ENCODE measurements around the gene PAWR. TPM values are rescaled to one million over a fixed set of nuclear protein-coding genes. Genes with fewer than 3 reads are reported as not detected.

Gene PAWR
- total and polyA plus RNA-seq, 8 donors = 51.0 to 86.2 (median 68.3) TPM

DNA sequence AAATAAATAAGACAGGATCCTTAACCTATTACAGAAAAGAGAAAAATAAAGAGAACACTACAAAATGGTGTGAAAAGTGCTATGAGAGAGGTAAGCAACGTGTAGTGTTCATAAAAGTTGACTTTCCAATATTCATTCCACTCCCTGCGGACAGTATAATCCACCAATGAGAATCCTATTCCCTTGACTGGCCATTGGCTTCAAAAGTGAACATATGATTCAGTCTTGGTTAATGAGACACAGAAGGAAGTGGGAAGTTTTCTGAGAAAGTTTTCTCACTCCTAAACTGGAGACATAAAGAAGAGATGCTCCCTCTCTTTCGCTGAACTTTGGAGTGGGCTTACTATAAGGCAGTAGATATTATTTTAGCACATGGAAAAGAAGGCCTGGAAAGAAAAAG lies 153.1 kb downstream of the PAWR start:
- H3K36me3 ChIP-seq = no peaks in the 10 kb centered on the region
- H3K9me3 ChIP-seq = no peaks in the 10 kb centered on the region
- intact Hi-C loops (cut with DNase I) = no loop called here
- TF ChIP-seq, protein P1, sequence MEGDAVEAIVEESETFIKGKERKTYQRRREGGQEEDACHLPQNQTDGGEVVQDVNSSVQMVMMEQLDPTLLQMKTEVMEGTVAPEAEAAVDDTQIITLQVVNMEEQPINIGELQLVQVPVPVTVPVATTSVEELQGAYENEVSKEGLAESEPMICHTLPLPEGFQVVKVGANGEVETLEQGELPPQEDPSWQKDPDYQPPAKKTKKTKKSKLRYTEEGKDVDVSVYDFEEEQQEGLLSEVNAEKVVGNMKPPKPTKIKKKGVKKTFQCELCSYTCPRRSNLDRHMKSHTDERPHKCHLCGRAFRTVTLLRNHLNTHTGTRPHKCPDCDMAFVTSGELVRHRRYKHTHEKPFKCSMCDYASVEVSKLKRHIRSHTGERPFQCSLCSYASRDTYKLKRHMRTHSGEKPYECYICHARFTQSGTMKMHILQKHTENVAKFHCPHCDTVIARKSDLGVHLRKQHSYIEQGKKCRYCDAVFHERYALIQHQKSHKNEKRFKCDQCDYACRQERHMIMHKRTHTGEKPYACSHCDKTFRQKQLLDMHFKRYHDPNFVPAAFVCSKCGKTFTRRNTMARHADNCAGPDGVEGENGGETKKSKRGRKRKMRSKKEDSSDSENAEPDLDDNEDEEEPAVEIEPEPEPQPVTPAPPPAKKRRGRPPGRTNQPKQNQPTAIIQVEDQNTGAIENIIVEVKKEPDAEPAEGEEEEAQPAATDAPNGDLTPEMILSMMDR (IDR thresholded peaks at IDR 0.05) = no peak
- H3K27me3 ChIP-seq = no peaks in the 10 kb centered on the region
- H3K4me1 ChIP-seq = no peaks in the 10 kb centered on the region
- ATAC-seq (no peak), DNase-seq (no peak)
- H3K27ac ChIP-seq = no peak overlapping the region
- H3K4me3 ChIP-seq = no peak overlapping the region

DNA sequence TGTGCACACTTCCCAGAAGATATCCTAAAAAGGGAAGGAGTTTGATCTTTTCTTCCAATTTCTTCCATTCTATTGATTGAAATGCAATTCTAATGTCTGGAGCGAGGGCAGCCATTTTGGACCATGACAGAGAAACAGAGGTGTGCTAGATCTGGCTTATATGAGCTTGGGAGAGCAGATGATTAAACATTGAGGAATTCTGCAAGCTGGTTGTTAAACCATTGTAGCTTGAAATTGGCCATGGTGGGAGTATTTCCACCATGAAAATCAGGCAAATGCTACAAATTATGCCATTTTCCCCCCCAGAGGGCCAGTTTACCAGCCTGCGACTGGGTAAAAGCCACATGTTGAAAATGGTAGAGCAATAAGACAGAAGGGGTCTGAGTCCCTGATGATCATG lies 155.0 kb downstream of the PAWR start:
- Histone ChIP-seq H3K36me3 (no peaks in the 10 kb centered on the region), H3K27ac (no peak overlapping the region), H3K27me3 (no peaks in the 10 kb centered on the region), H3K9me3 (no peaks in the 10 kb centered on the region), H3K4me3 (no peak overlapping the region), H3K4me1 (no peaks in the 10 kb centered on the region)
- DNase-seq (no peak), ATAC-seq (no peak)
- TF ChIP-seq, protein P1 (IDR thresholded peaks at IDR 0.05) = no peak
- intact Hi-C loops (cut with DNase I) = no loop called here

Other genes starting within 250 kb of the PAWR start
- gene PPP1R12A, start 244.1 kb upstream of the PAWR start, total RNA-seq = 10 to 100 TPM; 62.9 to 87.2 TPM
- gene PPP1R12A, start 244.1 kb upstream of the PAWR start, polyA plus RNA-seq (ENCODE audit: insufficient read length in 6 of 6) = 100 to 1,000 TPM; 110 to 137 (median 124) TPM

Measured in left lung (tissue), 10 donors.